ENCODE measurements around the gene CHD5.

DNA sequence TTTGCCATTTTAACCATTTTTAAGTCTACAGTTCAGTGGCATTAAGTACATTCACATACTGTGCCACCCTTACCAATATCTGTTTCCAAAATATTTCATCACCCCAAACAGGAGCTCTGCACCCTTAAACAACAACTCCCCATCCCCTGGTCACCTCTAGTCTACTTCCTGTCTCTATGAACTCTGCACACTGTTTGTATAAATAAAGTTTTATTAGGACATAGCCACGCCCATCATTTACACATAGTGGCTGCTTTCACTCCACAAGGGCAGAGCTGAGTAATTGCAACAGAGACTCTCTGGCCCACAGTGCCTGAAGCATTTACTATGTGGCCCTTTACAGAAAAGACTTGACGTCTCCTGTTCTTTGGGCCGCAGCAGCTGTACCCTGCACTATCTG, 104.4 kb downstream of the CHD5 start:
- TF ChIP-seq, protein P1, sequence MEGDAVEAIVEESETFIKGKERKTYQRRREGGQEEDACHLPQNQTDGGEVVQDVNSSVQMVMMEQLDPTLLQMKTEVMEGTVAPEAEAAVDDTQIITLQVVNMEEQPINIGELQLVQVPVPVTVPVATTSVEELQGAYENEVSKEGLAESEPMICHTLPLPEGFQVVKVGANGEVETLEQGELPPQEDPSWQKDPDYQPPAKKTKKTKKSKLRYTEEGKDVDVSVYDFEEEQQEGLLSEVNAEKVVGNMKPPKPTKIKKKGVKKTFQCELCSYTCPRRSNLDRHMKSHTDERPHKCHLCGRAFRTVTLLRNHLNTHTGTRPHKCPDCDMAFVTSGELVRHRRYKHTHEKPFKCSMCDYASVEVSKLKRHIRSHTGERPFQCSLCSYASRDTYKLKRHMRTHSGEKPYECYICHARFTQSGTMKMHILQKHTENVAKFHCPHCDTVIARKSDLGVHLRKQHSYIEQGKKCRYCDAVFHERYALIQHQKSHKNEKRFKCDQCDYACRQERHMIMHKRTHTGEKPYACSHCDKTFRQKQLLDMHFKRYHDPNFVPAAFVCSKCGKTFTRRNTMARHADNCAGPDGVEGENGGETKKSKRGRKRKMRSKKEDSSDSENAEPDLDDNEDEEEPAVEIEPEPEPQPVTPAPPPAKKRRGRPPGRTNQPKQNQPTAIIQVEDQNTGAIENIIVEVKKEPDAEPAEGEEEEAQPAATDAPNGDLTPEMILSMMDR (IDR thresholded peaks at IDR 0.05; ENCODE audit: borderline replicate concordance, extremely low read depth, low read length, poor library complexity, severe bottlenecking), result no peak
- TF ChIP-seq EZH2 (IDR thresholded peaks at IDR 0.05; ENCODE audit: borderline replicate concordance, low read depth, low read length, severe bottlenecking), result no peak

Measured in DND-41 (cell line).